ENCODE data around the gene ENTPD6. TPM values are rescaled to one million over a fixed set of nuclear protein-coding genes. Genes with fewer than 3 reads are reported as not detected.

The ENTPD6 gene
- total and polyA plus RNA-seq, 2 of the 4 experiments (the other 2 are of a cell fraction), result 61.1 to 98.6 TPM

DNA sequence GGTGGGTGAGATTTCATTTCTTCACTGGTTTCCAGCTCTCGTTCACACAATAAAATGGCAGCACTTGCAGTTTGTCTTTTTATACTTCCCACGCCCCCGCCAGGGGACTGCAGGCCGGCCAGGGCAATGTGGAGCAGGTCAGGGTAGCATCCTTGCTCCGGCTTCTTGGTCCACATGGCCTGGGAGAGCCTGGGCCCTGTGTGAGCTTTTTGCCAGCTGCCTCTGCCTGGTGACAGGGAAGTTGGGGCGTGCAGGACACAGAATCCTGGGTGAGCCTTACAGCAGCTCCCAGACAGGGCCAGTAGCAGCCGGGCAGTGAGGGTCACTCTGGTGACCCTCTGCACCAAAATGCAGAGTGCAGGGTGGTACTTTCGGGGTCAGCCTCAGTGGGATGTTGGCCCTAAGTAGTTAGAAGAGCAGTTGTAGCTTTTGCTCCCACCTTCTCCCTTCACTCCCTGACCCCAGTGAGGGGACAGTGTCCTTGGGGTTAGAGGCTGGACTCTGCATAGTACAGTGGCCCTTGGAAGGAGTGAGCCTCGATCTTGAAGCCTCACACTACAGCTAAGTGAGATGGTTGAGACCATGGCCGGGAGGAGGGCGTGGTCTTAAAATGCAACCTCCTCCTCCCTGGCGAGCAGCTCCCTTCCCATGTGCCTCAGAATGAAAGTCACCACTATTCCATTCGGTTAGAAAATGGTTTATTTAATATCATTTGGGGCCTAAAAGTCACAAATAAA, 76.1 kb downstream of the ENTPD6 start:
- POLR2A ChIA-PET (ENCODE audit: unreplicated experiment), result no interaction called here
- Histone ChIP-seq H3K36me3 (ENCODE audit: control insufficient read depth, insufficient read depth, low read length) (peaks cover 63% of the 10 kb centered on the region), H4K20me1 (ENCODE audit: insufficient read depth, low read length) (no peaks in the 10 kb centered on the region; the same call in none of the 2 replicates), H4K5ac (ENCODE audit: low read depth, low read length) (no peak overlapping the region), H3K18ac (ENCODE audit: low read depth, low read length) (no peak overlapping the region), H3K9ac (ENCODE audit: low read depth, low read length) (no peak overlapping the region), H3K79me1 (ENCODE audit: low read depth in 1 of 2, low read length in 2 of 2) (peaks cover 16 to 30% of the 10 kb centered on the region in 2 experiments), H3K4me1 (ENCODE audit: control insufficient read depth, insufficient read depth, low read length) (no peaks in the 10 kb centered on the region), H2BK20ac (ENCODE audit: low read depth, low read length) (no peak overlapping the region), H2BK15ac (ENCODE audit: low read depth, low read length) (no peak overlapping the region), H2AK9ac (replicated peaks; ENCODE audit: low read depth, low read length, poor library complexity) (no peak overlapping the region), H3K27me3 (ENCODE audit: control insufficient read depth, insufficient read depth, low read length) (no peaks in the 10 kb centered on the region), H3K27ac (ENCODE audit: insufficient read depth, low read length) (no peak overlapping the region), H3K4me2 (ENCODE audit: low read depth, low read length) (no peak overlapping the region), H2BK5ac (ENCODE audit: low read depth, low read length, poor library complexity, severe bottlenecking) (no peak overlapping the region), H2AK5ac (ENCODE audit: low read depth, low read length) (no peak overlapping the region), H2BK120ac (ENCODE audit: low read depth, low read length) (no peak overlapping the region), H2AFZ (replicated peaks; ENCODE audit: low read length, poor library complexity) (no peak overlapping the region), H3K9me1 (ENCODE audit: insufficient read depth, low read length) (peaks cover 6% of the 10 kb centered on the region; the same call in 1 of the 2 replicates), H3K4me3 (ENCODE audit: insufficient read depth, low read depth, low read length) (no peak overlapping the region), H3K4ac (ENCODE audit: low read depth, low read length) (no peak overlapping the region), H4K8ac (ENCODE audit: low read depth in 2 of 2, low read length in 2 of 2) (no peak overlapping the region), H3K56ac (ENCODE audit: extremely low read depth, insufficient read depth, low read length) (no peak overlapping the region), H3K23ac (ENCODE audit: low read depth, low read length) (no peak overlapping the region), H3K14ac (replicated peaks; ENCODE audit: low read depth, low read length) (no peak overlapping the region), H3K9me3 (ENCODE audit: control insufficient read depth, insufficient read depth, low read length) (no peaks in the 10 kb centered on the region), H4K91ac (ENCODE audit: insufficient read depth, low read depth, low read length) (no peak overlapping the region)
- 98% methylated on average over 5 of the region's 13 CpGs; no CpG with 5 or more reads in 1 of the 2 experiments for WGBS, 2 experiments (ENCODE audit: extremely low coverage in 2 of 2, insufficient read length in 1 of 2)
- no peak for ATAC-seq (ENCODE audit: low read depth)
- TF ChIP-seq CEBPB (IDR thresholded peaks at IDR 0.05; ENCODE audit: low read depth, low read length) (no peak), MAZ (IDR thresholded peaks at IDR 0.05; ENCODE audit: borderline replicate concordance, low read depth, low read length) (no peak), POLR2A (IDR thresholded peaks at IDR 0.05; ENCODE audit: low read depth, low read length) (no peak), RFX5 (IDR thresholded peaks at IDR 0.05; ENCODE audit: low read depth, low read length) (no peak), NFE2L2 (IDR thresholded peaks at IDR 0.05; ENCODE audit: low read depth, low read length) (no peak)
- no peak for DNase-seq
- intact Hi-C loops (cut with micrococcal nuclease) (no loop called here), dilution Hi-C loops (cut with HindIII; ENCODE audit: low sequenced_read_pairs, unreplicated experiment) (no loop called here), in situ Hi-C loops (cut with MboI; ENCODE audit: low sequenced_read_pairs) (loop anchor here (25.0 kb wide), 2 partner anchors 716 to 1634 kb away; partner anchors contain the start of gene CST3)
- CTCF ChIA-PET, result no interaction called here
- no TSS peak for BruUV-seq (replicated peaks)

All from IMR-90 (cell line).